Nephron progenitor cell (in vitro differentiated cells): ENCODE data around the gene AP5Z1.

Source experiments
- DNase-seq: peaks from one replicate; pipeline ENCODE4 v3.0.0; 2021
- H3K27ac Mint-ChIP-seq: 2 replicates; pipeline ENCODE4 v1.8.0; 2021; ENCODE audit warnings: mild to moderate bottlenecking, moderate library complexity, mixed read lengths
- H3K27me3 Mint-ChIP-seq: 2 replicates; pipeline ENCODE4 v1.8.0; 2021; ENCODE audit warnings: mild to moderate bottlenecking, low read depth, mixed read lengths; ENCODE audit not compliant: poor library complexity
- H3K36me3 Mint-ChIP-seq: 2 replicates; pipeline ENCODE4 v1.8.0; 2021; ENCODE audit warnings: low read depth, mixed read lengths
- H3K4me1 Mint-ChIP-seq: 2 replicates; pipeline ENCODE4 v1.8.0; 2021; ENCODE audit warnings: mixed read lengths
- H3K4me3 Mint-ChIP-seq: 2 replicates; pipeline ENCODE4 v1.8.0; 2021; ENCODE audit warnings: mild to moderate bottlenecking, moderate library complexity, mixed read lengths
- H3K9me3 Mint-ChIP-seq: 2 replicates; pipeline ENCODE4 v1.8.0; 2021; ENCODE audit warnings: mild to moderate bottlenecking, moderate library complexity, mixed read lengths
- TF ChIP-seq, protein P1 (sequence below): fragments of 200-600 bp; sonication (generic); IDR thresholded peaks from 2 replicates; pipeline ENCODE4 v1.5.0; 2021; ENCODE audit warnings: antibody characterized with exemption

Gene AP5Z1

DNA sequence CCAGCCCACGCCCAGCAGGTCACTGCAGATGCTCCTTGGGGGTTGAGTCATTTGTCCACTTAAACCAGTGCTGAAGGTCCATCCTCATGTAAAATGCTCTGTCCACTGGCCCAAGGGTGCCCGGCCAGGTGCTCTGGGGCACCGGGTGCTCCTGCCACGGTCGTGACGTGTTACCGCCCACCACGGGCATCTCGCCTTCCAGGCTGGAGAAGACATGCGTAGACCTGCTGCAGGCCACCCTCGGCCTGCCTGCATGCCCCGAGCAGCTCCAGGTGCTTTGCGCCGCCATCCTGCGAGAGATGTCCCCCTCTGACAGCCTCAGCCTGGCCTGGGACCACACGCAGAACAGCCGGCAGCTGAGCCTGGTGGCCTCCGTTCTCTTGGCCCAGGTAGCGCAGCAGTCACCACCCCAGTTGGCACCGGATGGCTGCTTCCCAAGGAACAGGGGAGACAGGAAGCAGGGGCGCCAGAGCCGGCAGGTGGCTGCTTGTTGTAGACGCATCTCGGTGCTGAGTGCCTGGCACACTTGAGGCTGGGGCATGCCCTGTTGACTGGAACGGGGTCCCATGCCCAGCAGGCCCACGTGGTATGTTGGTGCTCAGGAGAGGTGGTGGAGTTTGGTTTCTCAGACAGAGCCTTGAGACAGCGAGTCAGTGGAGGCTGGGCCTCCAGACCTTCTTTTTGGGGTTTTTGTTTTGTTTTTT is 6.1 kb downstream of the AP5Z1 start:
- no peak overlapping the region for H3K27ac Mint-ChIP-seq
- H3K36me3 Mint-ChIP-seq = no peaks in the 10 kb centered on the region
- DNase-seq = no peak
- no peaks in the 10 kb centered on the region for H3K9me3 Mint-ChIP-seq
- H3K27me3 Mint-ChIP-seq = no peaks in the 10 kb centered on the region
- H3K4me1 Mint-ChIP-seq = peaks cover 6% of the 10 kb centered on the region
- H3K4me3 Mint-ChIP-seq = no peak overlapping the region
- TF ChIP-seq, protein P1, sequence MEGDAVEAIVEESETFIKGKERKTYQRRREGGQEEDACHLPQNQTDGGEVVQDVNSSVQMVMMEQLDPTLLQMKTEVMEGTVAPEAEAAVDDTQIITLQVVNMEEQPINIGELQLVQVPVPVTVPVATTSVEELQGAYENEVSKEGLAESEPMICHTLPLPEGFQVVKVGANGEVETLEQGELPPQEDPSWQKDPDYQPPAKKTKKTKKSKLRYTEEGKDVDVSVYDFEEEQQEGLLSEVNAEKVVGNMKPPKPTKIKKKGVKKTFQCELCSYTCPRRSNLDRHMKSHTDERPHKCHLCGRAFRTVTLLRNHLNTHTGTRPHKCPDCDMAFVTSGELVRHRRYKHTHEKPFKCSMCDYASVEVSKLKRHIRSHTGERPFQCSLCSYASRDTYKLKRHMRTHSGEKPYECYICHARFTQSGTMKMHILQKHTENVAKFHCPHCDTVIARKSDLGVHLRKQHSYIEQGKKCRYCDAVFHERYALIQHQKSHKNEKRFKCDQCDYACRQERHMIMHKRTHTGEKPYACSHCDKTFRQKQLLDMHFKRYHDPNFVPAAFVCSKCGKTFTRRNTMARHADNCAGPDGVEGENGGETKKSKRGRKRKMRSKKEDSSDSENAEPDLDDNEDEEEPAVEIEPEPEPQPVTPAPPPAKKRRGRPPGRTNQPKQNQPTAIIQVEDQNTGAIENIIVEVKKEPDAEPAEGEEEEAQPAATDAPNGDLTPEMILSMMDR = no peak

DNA sequence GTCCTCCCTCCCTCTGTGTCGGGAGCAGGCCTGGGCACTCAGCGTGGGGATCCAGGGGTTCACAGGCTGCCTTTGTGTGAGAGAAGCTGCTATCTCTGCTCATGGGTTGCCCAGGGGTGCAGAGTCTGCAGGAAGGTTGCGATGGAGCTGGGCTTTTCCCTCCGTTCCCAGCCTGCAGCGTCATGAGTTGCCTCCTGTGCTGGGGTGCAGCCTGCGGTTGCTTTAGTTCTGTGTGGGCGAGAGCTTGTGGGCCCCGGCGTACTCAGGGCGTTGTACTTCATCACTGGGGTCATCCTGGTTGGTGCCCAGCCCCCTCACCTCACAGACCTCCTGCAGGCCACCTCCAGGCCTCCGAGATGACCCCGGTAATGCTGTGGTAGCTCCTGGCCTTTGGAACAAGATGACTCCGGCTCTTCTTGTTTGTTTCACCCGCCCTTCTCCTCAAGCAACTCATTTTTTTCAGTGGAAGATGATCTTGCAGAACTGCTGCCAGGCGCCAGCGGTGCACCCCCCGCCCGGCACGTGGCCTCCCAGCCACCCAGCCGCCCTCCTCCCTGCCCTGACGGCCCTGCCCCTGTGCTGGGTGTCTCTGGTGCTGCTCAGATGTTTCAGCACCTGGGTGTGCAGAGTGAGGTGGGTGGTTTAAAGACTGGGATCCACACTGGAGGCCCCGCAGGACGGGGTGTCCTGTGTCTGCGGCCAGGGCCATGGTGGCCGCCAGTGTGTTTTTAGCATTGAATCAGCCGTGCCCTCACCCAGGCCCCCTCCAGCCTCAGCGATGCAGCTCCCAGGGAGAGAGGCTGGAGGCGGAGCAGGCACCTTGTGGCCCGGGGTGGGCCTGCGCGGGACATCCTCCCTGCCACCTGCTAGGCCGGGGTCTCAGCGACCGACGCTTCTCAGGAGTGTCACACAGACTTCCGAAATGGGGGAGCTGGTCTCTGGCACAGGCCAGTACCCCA is 7.2 kb downstream of the AP5Z1 start:
- H3K27me3 Mint-ChIP-seq = no peaks in the 10 kb centered on the region
- TF ChIP-seq, protein P1 = no peak
- DNase-seq = no peak
- H3K4me3 Mint-ChIP-seq = no peak overlapping the region
- no peaks in the 10 kb centered on the region for H3K4me1 Mint-ChIP-seq
- no peaks in the 10 kb centered on the region for H3K36me3 Mint-ChIP-seq
- H3K27ac Mint-ChIP-seq = no peak overlapping the region
- no peaks in the 10 kb centered on the region for H3K9me3 Mint-ChIP-seq

DNA sequence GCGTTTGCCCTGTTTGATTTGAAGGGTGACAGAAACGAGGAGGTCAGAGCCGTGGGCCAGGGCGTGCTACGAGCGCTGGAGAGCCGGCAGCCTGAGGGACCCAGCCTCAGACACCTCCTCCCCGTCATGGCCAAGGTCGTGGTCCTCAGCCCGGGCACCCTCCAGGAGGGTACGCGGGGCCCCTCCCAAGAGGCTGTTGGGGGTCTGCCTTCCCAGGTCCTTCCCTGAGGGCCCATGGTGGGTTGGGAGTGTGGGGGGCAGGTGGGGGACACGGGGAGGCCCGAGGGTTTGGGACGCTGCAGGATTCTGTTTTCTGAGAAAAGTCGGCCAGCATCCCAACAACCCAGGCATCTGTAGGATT is 7.8 kb downstream of the AP5Z1 start:
- H3K36me3 Mint-ChIP-seq = no peaks in the 10 kb centered on the region
- TF ChIP-seq, protein P1 = no peak
- no peaks in the 10 kb centered on the region for H3K9me3 Mint-ChIP-seq

DNA sequence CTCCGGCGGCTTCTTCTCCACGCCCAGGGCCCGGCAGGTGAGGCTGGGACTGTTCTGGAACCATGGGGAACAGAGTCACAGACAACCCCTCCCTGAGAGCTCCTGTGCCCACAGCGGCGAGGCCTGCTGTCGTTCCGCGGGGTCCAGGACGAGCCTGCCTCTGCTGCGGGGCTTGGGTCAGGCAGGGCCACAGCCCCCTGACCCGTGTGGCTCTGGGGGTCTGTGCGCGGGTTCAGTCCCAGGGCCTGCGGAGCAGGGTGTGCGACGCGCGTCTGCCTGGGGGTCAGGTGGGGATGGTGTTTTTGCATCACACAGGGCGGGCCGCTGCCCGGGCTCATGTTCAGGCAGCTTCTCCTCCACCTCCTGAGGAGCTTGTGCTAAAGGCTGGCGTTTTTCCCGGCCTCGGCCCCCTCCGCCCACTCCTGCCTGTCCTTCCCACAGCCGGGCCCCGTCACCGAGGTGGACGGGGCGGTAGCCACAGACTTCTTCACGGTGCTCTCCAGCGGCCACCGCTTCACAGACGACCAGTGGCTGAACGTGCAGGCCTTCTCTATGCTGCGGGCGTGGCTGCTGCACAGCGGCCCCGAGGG is 8.4 kb downstream of the AP5Z1 start:
- Mint-ChIP-seq H3K9me3 (no peaks in the 10 kb centered on the region), H3K36me3 (no peaks in the 10 kb centered on the region), H3K27me3 (no peaks in the 10 kb centered on the region), H3K27ac (no peak overlapping the region), H3K4me3 (no peak overlapping the region), H3K4me1 (no peaks in the 10 kb centered on the region)
- DNase-seq = no peak
- TF ChIP-seq, protein P1 = no peak

More for the DNA sequence above, 7.8 kb downstream of the AP5Z1 start:
- no peak for DNase-seq
- Mint-ChIP-seq H3K4me1 (no peaks in the 10 kb centered on the region), H3K27ac (no peak overlapping the region), H3K27me3 (no peaks in the 10 kb centered on the region), H3K4me3 (no peak overlapping the region)

DNA sequence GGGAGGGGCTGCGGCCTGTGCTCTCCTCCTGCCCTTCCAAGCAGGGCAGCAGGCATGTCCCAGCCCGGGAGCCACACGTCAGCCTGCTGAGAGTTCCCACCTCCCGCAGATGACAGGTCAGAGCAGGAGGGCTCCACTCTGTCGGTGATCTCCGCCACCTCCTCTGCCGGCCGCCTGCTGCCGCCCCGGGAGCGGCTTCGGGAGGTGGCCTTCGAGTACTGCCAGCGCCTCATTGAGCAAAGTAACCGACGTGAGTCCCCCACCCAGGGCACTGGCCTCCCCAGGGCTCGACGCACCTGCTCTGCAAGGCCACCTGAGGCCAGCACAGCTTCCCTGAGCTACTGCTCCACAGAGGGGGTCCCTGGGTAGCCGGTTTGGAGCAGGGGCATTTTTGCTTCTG is 9.4 kb downstream of the AP5Z1 start:
- TF ChIP-seq, protein P1 = no peak
- Mint-ChIP-seq H3K4me3 (no peak overlapping the region), H3K27ac (no peak overlapping the region), H3K27me3 (no peaks in the 10 kb centered on the region), H3K9me3 (no peaks in the 10 kb centered on the region), H3K4me1 (no peaks in the 10 kb centered on the region), H3K36me3 (no peaks in the 10 kb centered on the region)
- no peak for DNase-seq
